NK-92 treated with Interleukin-12 subunit alpha and Interleukin-12 subunit beta, amount 100 ng/mL, for 24 hours (cell line): ENCODE data around the gene GRIA1.
"Not testable (repeated sequence)": the region's sequence is repeated elsewhere in the genome, so short reads cannot be mapped to it uniquely, and the experiment has no call there.

Experiments
- DNase-seq: peaks from one replicate; lab custom pipeline; 2025; lab: John Stamatoyannopoulos, UW

GRIA1 gene

DNA sequence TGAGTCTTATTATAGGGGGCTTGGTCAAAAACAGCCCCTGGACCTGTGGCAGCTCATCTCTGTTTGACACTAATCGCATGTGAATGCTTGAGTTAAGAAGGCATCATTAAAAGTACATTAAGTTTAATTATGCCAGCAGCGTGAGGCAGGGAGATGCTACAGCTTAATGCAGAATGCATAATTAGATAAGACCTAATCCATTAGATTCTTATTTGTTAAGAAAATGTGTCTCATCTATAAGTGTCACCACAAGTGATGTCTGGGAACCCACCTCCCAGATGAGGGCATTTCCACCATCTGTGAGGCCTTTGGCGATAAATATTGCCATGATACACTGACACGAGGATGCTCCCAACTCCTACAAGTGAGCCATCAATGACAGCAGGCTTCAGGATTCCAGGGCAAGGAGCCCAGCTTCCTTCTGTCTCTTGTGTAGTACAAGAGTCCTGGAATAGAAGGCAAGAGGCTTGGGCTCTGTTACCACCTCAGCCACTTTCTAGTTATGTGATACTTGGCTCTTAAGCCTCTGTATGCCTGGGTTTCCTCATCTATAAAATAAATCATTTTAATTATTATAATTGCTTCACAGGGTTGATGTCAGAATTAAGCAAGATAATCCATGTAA is 345.5 kb downstream of the GRIA1 start:
- no peak for DNase-seq

GRCh38 chr5:153849303-153850113 is 359.0 kb downstream of the GRIA1 start:
- not testable (repeated sequence) for DNase-seq

DNA sequence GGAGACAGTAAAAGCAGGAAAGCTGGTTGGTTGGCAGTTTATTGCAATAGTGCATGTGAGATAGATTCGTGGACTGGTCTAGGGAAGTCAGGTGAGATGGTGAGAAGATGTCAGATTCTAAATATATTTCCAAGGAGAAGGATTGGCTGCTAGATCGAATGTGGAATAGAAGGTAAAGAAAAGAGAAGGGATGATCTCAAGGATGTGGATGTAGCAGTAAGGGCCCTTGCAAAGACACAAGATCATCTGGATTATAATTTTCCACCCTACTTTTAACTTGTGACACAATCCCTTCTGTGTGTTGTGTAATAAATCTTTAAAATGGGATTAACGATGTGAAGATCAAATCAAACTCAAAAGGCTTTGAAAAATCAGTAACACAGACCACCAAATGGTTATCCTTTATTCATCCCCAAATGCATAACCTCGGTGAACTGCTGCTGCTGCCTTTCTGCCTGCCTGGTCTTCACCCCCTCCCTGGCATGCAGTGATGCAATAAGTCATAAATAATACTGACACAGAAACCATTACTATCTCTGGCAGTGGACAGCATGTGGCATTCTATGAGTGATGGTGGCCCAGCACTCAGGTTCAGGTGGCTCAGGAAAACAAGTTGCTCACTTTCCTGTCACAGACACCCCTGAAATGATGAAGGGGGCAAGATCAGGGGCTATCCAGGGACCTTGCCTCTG is 369.9 kb downstream of the GRIA1 start:
- DNase-seq = no peak

- not testable (repeated sequence) for DNase-seq
Observed at GRCh38 chr5:153862906-153863305, 372.4 kb downstream of the GRIA1 start.
